Activated CD4-positive, CD25-positive, alpha-beta regulatory T cell treated with anti-CD3 and anti-CD28 coated beads, Interleukin-2, amount 50 U/mL, for 24 hours (primary cell): ENCODE data around the gene LRRC7.

Source experiments
- ATAC-seq, 2 donors: fragments of 150-1000 bp; cut with Tn5 transposase; one replicate each; pipeline ENCODE4 v1.10.0; 2021; ENCODE audit warnings: mild to moderate bottlenecking in 1 of 2, moderate library complexity in 1 of 2

The LRRC7 gene

DNA sequence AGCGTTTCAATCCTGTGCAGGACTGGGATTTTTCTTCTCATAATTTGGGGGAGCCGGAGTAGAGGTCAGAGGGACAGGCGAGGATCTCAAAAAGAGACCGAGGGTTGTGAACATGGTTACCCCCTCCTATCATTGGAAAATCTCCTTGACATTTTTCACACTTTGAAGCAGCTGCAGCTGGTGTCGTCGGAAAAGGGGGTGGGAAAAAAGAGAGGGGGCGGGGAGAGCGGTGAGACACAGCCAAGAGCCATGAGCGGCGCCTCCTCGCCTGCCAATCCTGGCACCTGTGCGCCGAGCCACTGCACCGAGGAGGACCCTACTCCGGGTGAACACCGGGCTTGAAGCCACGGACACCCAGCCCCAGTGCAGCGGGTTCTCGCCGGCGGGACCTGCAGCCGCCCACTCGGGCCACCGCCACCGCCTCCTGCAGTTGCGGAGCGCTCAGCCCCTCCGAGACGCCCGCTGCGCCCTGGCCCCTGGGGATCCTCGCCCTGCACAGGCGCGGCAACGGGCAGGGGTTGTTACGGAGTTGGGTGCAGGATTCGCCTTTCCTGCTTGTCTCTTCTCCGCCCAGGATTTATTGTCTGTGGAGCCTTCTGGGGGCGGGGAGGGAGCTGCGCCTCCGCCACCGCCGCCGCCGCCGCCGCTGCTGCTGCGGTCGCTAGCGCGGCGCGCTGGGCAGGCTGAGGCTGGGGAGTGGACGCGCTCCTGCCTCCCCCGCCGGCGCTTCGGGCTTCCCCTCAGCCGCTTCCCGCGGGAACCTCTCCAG lies at the start of gene LRRC7:
Gene LRRC7, plus strand, starts transcription at position 271 of the 769 bp plus-strand sequence. CDS start 718 bp downstream, outside the sequence.
- ATAC-seq = peak in 1 of 2 donors; percentile 13

DNA sequence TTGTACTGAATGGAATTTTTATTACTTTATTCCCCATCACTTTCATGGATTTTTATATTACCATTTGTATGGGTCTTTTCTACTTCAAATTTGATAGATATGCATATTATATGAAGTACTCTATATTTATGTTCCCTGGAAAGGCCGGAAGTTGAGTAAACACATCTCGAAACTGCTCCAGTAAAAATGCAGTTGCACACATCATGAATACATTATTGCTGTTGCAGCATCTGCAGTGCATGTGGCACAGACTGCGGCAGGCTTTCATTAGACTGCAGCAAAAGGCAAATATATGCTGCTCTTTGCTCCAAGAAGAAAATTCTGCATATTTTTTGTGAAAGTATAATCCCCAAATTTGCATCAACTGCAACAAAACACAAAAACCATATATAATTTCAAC lies 48.7 kb upstream of the LRRC7 start:
- no peak for ATAC-seq

DNA sequence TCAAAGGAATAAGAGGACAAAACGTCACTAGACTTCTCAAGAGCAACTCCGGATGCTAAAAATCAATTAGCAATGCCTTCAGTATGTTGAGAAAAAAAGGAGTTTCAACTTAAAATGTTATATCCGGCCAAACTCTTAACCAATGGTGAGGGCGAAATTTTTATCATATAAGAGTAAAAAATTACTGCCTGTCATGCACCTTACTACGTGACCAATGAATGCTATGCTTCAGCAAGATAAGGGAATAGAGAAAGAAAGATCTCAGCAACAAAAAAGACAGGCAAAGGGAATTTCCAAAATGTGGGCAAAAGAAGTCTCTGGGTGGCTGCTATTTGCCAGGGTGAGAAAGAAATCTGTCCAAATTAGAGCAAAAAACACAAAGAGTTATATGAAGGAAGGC lies 47.4 kb upstream of the LRRC7 start:
- no peak for ATAC-seq

DNA sequence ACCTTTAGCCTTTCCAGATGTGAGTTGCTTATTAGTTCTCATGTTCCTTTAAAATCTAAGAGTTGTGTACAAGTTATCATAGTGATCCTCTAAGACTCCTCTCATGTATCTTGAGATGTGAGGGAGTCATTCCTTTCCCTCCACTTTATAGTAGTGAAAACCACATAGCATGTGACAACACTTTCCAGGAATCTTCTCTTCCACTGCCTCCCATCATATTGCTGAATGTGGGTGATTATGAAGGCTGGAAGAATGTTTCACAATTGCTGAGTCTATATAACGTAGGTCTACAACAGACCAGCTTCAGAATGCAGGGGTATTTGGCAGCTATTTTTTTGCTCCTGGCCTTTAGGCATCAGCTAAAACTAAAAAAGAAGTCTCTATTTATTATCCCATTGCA lies 44.7 kb upstream of the LRRC7 start:
- ATAC-seq = no peak

DNA sequence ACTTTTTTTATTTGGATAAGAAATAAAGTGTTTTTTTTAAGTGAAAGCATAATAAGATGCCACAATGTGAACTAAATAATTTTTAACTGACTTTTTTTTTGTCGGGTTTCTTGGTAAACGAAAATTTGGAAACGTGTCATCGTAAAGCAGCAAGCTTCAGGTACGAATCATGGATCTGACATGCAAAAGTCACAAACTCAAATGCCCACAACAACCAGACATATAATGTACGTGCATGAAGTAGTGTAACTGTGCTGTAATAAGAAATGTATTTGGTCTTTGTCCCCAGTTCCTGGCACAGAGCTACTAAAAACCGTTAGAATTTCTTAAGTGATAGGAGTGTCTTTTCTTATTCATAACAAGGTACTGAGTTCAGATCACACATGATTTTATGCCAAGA lies 44.3 kb upstream of the LRRC7 start:
- ATAC-seq = no peak

DNA sequence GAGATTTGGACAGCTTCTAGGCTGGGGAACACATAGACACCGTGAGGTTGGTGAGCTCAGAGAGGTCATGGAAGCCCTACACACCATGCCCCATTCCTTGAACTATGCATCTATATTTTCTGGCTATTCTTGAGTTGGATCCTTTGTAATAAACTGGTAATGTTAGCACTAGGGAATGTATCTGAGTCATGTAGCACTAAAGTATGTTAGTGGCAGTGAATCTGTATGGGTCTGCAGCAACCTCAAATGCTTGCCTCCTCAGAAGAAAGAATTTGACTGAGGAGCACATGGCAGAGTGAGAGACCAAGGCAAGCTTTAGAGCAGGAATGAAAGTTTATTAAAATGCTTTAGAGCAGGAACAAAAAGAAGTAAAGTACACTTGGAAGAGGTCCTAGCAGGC lies 43.7 kb upstream of the LRRC7 start:
- ATAC-seq = no peak

DNA sequence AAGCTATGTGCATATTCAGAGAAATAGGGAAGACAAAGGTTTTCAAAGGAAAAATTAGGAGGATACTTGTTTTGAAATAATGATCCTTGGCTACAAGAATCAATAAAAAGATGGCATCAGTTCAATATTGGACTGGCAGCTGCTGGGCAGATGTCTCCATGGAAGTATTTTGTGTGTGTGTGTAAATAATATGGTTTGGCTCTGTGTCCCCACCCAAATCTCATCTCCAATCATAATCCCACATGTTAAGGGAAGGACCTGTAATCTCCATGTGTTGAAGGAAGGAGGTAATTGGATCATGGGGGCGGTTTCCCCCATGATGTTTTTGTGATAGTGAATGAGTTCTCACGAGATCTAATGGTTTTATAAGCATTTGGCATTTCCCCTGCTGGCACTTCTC lies 40.4 kb upstream of the LRRC7 start:
- ATAC-seq = no peak

DNA sequence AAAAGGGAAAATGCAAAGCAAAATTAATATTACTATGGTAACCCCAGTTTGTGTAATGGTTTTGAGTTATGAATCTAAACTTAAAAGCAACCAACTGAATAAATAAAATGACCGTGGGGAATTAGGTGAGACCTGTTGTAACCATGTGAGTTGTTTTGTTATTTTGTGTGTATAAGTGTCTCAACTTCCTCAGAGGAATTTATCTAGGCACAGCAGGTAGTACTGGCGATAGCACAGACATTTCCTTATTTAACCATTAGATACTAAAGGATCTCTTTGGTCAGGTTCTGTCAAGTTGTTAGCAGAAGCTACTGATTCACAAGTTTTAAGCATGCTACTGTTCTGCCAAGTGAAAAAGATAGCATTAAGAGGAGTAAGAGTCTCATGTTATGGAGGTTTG lies 39.3 kb upstream of the LRRC7 start:
- no peak for ATAC-seq

DNA sequence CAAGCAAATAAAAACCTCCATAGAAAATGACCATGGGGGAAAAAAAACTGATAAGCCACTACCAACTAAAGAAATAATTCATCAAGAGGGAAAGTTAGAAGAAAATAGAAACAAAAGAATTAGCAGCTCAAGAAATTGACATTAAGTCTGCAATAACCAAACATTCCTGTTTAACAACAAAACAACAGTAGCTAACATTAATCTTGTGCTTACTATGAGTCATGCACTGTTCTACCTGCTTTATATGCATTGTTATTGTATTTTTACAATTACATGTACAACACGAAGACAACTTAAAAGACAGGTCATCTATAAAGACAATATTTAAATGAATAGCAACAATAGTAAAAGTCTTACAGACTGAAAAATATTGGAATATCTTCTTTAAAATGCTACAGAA lies 34.4 kb upstream of the LRRC7 start:
- no peak for ATAC-seq

DNA sequence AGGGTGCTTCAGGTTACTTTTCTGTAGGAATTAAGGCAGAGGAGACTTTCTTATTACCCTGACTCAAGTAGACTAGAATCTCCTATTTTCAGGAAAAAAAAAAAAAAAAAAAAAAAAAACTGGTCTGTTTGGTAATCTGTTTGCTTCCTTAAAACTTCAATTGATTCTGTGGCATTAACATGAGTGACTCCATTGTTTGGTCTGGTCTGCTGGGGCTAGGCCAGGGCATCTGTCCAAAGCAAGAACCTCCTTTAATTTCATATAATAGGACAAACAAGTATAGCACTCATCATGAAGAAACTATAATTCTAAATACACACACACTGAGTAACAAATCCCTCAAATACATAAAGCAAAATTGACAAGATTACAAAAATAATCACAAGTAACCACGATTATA lies 32.9 kb upstream of the LRRC7 start:
- ATAC-seq = no peak

DNA sequence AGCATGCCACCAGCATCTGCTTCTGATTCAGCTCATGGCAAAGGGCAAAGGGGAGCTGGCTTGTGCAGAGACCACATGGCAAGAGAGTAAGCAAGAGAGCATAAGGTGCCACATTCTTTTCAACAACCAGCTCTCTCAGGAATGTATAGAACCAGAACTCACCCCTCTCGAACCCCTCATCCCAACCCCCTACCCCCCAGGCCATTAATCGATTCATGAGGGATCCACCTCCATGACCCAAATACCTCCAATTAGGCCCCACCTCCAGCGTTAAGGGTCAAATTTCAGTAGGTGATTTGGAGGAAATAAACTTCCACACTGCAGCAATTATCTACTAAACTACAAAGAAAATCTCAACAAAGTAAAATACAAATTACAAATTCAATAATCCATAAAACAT lies 32.2 kb upstream of the LRRC7 start:
- no peak for ATAC-seq

DNA sequence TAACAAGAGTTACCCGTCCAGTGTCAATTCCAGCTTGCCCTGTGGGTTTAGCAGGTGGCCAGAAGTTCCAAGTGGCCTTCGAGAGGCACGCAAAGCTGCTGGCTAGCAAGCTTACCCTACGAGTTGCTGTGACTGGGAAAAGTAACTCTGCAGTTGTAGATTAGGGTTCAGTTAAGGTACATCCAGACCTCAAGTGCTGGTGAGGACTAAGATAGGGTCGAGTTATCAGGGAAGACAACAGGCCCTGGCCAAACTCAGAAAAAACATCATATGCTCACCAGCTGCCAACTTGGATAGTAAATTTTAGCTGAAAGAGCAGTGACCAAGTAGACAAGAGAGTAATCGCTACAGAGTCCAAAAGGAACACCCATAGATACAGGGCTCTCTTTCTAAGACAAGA lies 27.7 kb upstream of the LRRC7 start:
- ATAC-seq = no peak

DNA sequence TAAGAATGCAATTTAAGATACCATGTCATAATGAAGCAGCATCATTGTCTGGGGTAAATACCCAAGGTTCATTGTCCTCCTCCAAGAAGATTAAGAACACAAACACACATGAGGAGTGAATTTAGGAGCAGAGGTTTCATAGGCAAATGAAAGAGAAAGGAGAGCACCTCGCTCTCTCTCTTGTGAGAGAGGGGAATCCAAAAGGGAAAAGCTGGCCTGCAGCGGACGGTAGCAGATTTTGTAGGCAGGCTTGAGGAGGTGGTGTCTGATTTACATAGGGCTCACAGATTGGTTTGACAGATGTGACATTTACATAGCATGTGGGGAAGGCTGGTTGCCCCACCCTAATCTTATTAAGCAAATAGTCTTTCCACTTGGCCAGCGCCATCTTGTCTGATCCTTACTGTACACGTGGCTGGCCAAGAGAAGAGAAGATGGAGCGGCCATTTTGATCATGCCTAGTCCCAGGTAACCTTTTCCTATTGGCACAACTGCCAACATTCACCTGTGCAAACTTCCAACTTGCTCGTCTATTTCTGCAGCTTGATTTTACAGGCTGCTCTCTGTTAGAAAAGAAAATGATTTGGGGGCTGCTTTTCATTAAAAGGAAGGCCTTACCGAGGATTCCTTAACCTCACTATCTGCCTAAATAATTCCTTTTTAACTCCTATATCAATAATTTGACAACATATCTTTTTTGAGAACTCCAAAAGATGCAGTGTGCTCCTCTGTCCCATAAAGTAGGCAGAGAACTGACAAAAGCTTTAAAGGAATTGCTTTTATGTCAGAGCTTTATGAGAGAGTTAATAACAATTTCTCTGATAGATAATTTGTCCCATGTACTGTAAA lies 16.0 kb upstream of the LRRC7 start:
- no peak for ATAC-seq

DNA sequence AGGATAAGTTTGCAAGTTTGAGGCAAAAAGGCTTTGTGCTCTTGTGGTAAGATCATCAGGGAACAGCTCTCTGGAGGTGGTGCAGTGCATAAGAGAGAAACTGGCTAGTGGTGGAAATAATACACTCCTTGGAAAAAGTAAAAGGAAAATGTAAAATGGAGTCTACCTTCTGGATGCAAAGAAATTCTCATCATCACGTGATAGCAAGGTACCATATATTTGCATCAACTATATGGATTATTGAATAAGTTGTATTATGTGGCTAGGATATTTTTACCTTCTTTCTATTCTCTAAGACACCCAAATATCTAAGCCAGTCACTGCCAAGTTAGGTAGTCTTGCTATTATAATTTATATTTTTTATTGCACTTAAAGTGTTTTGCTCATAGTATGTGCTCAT lies 14.0 kb upstream of the LRRC7 start:
- ATAC-seq = no peak

DNA sequence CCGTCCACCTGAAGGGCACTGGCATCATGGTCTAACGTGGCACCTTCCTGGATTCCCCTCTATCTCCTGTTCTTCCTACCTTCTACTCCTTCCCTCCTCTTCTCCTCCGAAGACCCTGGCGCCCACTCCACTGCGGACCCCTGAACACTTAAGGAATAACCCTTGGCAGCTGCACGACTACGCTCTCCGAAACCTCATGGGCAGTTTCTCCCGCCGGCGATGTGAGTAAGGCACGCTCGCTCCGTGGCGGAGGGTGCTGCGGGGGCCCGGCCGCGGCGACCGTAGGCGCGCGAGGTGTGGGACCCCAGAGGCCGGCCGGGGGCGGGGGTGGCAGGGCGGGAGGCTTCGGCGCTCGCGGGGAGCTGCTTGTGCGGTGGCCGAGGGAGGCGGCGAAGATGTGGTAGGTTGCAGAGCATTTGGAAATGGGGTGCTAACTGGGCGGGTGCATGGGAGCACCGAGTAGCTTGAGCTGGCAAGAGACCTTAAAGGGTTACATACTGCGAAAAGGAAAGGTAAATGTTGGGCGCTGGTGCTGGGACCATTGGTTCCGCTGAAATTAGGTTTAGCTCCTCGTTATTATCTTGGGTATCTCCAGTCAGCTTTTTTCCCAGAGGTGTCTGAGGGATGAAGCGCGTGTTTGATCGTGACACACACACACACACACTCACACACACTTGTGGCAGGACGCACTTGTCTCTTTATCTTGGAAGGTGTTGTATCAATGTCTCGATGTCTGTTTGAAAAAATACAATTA lies 876 bp downstream of the LRRC7 start:
- no peak for ATAC-seq

DNA sequence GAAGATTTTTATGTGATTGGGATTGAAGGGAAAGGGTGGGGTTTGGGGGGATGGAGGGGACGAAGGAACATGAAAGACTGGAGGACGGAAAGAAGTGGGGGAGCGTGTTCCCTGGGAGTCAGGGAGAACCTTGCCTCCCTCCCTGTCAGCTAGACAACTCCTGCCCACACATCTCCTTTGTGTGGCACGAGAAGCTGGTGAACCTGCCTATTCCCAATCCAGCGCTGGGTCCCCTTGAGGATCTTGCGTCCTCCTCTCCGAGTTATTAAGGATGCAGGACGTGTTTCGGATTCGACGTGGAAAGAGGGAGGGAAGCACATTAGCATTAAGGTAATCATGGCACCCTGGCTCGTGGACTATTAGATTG lies 1.4 kb downstream of the LRRC7 start:
- no peak for ATAC-seq

DNA sequence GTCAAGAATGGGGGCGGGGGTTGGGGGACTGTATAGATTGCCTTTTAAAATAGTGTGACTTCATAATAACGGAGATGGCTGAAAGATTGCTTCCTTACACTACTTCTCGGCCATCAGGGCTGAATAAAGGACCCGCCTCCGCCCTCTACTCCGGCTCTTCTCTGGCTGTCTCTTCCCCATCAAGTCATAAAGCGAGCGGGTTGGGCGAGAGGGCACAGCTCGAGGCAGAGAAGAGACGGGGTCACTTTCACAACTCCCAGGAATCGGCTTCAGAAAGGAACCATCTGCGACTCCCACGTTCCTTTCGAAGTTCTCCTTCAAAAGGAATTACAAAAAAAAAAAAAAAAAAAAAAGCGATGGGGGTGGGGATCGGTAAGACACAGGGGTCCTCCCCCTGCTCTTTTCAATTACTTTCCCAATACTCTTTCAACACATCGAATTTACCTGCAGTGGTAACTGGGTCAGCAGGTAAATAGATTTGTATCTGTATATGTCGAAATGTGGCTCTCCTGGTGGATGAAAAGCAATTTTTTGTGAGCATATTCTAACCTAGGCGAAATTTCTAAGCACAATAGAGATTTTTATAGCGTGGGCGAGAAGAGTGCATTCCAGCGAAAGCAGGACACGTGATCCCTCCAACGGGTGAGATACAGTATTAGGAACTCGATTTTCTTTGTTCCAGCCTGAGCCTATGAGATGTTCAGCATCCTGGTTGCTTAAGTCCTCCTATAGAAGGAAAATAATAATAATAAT lies 2.0 kb downstream of the LRRC7 start:
- ATAC-seq = no peak

DNA sequence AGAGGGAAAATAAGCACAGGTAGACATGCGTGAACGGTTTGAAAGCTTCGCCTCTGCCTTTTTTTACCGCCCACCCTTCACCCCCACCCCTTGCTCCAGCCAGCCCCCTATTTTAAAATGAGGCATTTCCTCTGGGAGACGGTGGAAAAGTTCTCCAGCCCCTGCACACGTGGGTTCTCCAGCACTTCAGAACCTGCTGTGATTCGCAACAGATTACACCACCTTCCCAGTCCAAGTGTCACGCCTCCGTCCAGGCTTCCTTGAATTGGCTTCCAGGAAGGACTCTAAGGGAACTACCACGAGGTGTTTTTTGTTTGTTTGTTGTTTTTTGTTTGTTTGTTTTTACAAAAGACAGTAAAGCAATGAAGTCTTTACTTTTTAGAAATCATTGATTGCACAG lies 2.6 kb downstream of the LRRC7 start:
- ATAC-seq = no peak

DNA sequence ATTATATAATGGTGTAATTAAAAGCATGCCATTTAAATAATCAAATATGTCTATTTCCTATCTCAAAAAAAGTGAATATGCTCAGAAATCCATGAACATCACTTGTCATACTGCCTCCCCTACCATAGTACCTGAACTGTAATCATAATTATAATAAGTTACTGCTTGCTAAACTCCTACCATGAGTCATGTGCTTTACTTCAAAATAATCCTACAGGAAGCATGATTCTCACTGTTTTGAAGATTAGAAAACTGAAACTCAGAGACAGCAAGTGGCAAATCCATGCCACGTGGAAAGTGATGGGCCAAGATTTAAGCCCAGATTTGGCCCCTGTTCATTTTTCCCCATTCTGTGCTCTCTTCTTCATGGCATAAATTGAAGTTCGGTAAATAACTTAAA lies 5.2 kb downstream of the LRRC7 start:
- no peak for ATAC-seq

DNA sequence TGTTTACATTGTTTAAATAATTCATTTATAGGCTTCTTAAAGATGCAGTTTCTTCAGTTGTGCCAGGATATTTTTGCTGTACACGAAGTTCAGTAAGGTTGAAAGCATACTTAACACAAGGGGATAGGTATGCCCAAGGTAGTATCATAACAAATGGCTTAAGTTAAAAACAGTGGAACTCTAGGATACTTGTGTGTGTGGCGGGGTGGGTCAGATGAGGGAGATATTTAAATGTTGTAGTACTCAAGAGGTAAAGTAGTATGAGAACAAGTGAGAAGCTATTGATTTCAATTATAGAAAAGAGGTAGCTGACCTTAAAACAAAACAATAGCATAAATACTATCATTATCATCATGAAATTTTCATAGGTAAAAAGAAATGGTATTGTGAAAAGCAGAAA lies 6.2 kb downstream of the LRRC7 start:
- ATAC-seq = no peak

DNA sequence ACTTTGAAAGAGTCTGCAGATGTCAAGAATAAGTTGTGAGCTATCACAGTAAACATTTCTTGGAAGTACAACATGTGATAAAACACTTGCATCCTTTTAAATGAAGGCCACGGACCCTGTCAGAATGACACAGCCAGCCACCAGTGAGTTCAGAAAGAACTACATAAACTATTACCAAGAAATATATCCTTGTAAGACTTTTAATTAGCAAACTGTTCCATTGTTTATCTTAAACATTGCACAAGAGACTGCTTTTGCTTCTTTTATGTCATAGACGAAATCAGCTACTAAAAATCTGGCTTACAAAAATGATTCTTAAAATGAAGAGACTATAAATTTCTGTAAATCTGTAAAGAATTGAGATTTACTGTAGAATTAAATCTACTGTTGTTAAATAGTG lies 17.9 kb downstream of the LRRC7 start:
- ATAC-seq = no peak

DNA sequence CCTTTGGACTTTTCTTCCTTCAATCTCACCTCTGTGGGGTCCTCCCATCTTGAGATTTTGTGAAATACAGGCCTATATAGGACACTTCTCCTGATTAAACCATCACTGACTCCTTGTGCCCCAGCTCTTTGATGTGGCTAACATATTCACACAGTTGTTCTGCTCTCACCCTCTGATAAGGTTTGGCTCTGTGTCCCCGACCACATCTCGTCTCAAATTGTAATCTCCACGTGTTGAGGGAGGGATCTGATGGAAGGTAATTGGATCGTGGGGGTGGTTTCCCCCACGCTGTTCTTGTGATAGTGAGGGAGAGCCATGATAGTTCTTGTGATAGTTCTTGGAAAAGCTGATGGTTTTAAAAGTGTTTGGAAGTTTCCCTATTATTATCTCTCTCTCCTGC lies 19.7 kb downstream of the LRRC7 start:
- no peak for ATAC-seq

DNA sequence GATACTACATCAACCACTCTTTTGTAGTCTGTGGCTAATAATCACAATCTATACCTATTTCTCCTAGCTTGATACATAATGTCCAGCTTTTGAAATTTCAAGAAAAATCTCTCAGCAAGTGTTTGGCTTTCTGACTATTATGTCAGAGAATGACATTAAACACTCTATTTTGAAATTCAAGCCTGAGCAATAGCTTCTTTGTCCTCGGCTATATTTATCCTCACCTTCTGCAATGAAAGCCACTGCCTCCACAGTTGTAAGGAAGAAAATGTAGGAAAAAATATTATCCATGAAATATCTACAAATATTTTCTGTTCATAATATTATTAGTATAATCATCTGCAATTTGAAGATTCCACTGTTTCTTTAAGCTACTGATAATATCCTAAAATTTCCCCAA lies 22.1 kb downstream of the LRRC7 start:
- no peak for ATAC-seq
